Transverse colon (tissue), 4 donors: ENCODE results near the gene TADA2B. TPM values are rescaled to one million over a fixed set of nuclear protein-coding genes. Genes with fewer than 3 reads are reported as not detected.

ENCODE experiments used
- DNase-seq: peaks from one replicate; pipeline ENCODE4 v3.0.0-alpha.2; 2019
- H3K27ac ChIP-seq, 4 donors: fragments of 200-600 bp; sonication (generic); 2 replicates each; pipeline ENCODE4 v1.5.1; 2016 to 2018; ENCODE audit warnings: inconsistent platforms in 4 of 4
- H3K27me3 ChIP-seq: fragments of 200-600 bp; sonication (generic); 2 replicates; pipeline ENCODE4 v1.5.1; 2017; ENCODE audit warnings: inconsistent platforms
- H3K36me3 ChIP-seq, 4 donors: fragments of 200-600 bp; sonication (generic); 2 replicates each; pipeline ENCODE4 v1.5.1; 2017 to 2019; ENCODE audit warnings: inconsistent platforms in 4 of 4
- H3K4me1 ChIP-seq, 4 donors: fragments of 200-600 bp; sonication (generic); 2 replicates each; pipeline ENCODE4 v1.5.1; 2017 to 2020; ENCODE audit warnings: inconsistent platforms in 4 of 4
- H3K4me3 ChIP-seq, 4 donors: fragments of 200-600 bp; sonication (generic); 1 replicate in 1 of 4; 2 replicates in 3 of 4; pipeline versions ENCODE4 v1.5.1 to v1.6.1; 2017 to 2019; ENCODE audit warnings: inconsistent platforms in 4 of 4
- H3K9me3 ChIP-seq, 2 donors: fragments of 200-600 bp; sonication (generic); 2 replicates each; pipeline ENCODE4 v1.5.1; 2017 to 2019; ENCODE audit warnings: inconsistent platforms in 2 of 2
- CTCF ChIP-seq, 5 experiments: fragments of 200-600 bp in 3 of 5; fragments of 450-650 bp in 2 of 5; sonication (generic) in 3 of 5; IDR thresholded peaks; 1 replicate in 2 of 5; 2 replicates in 3 of 5; pipeline ENCODE4 v1.5.1; 2016 to 2017; ENCODE audit warnings: antibody characterized with exemption in 5 of 5, inconsistent platforms in 3 of 5, mild to moderate bottlenecking in 2 of 5, moderate library complexity in 1 of 5
- EP300 ChIP-seq: sonication (generic); formaldehyde crosslinking; IDR thresholded peaks from one replicate; pipeline ENCODE4 v1.6.1; 2017; ENCODE audit warnings: antibody characterized with exemption, low read depth
- POLR2A ChIP-seq: fragments of 450-650 bp; IDR thresholded peaks from one replicate; pipeline ENCODE4 v1.6.1; 2016; ENCODE audit warnings: antibody characterized with exemption, mild to moderate bottlenecking, moderate library complexity
- POLR2AphosphoS5 ChIP-seq, 3 donors: sonication (generic); formaldehyde crosslinking; IDR thresholded peaks; one replicate each; pipeline ENCODE4 v1.6.1; 2016; ENCODE audit warnings: antibody characterized with exemption in 3 of 3
- WGBS, 2 donors: methylation state at CpG; one replicate each; pipeline ENCODE4 v1.1.5; 2018; ENCODE audit warnings: low coverage in 1 of 2; 5-methylcytosine and 5-hydroxymethylcytosine counted together
- in situ Hi-C, 4 donors: fragments of 200-750 bp; cut with MboI; loops; one replicate each; pipeline versions ENCODE4 v1.15.0 to v1.15.1; 2017; ENCODE audit warnings: low sequenced_read_pairs in 3 of 4, low pct_ligation_motif_present in 1 of 4, low pct_unique_long_range_greater_than_20kb in 1 of 4
- intact Hi-C: fragments of 100-400 bp; cut with DNase I; formaldehyde crosslinking; loops from one replicate; pipeline ENCODE4 v1.15.1; 2023; ENCODE audit warnings: low total_unique reads
- total RNA-seq, 4 donors: library from RNA; depleted of rRNA; stranded (reverse); fragments of >200 nt; gene quantifications; one replicate each; pipeline ENCODE4 v1.1.0, GENCODE V29; 2016

The TADA2B gene
- total RNA-seq, 4 donors from 2014 or later: 18.7 to 31.8 (median 27.4) TPM

GRCh38 chr4:7014815-7015214 lies 28.4 kb upstream of the TADA2B start:
- intact Hi-C loops (no loop called here), in situ Hi-C loops (no loop called here)
- peaks cover 0 to 38% (median 16%) of the 10 kb centered on the region in 4 donors for H3K36me3 ChIP-seq
- no peak overlapping the region for H3K4me3 ChIP-seq
- no peak for DNase-seq
- 60 to 97% methylated on average over 1 to 12 of the region's 12 CpGs for WGBS, 2 donors
- H3K4me1 ChIP-seq: no peaks in the 10 kb centered on the region
- TF ChIP-seq CTCF (IDR thresholded peaks at IDR 0.05) (no peak), EP300 (no peak), POLR2AphosphoS5 (IDR thresholded peaks at IDR 0.05) (no peak), POLR2A (no peak)
- no peaks in the 10 kb centered on the region for H3K9me3 ChIP-seq
- no peaks in the 10 kb centered on the region for H3K27me3 ChIP-seq
- H3K27ac ChIP-seq: no peak overlapping the region

- no peaks in the 10 kb centered on the region for H3K4me1 ChIP-seq
- no peaks in the 10 kb centered on the region for H3K27me3 ChIP-seq
- TF ChIP-seq POLR2AphosphoS5 (IDR thresholded peaks at IDR 0.05) (no peak), CTCF (IDR thresholded peaks at IDR 0.05) (no peak), POLR2A (no peak), EP300 (no peak)
- no peak for DNase-seq
- in situ Hi-C loops (no loop called here), intact Hi-C loops (no loop called here)
- no peak overlapping the region for H3K27ac ChIP-seq
- no peaks in the 10 kb centered on the region for H3K9me3 ChIP-seq
- 93 to 100% methylated on average over 5 to 12 of the region's 12 CpGs for WGBS, 2 donors
- H3K4me3 ChIP-seq: no peak overlapping the region
- H3K36me3 ChIP-seq: peaks cover 0 to 33% (median 16%) of the 10 kb centered on the region in 4 donors
These were observed 27.7 kb upstream of the TADA2B start for GRCh38 chr4:7015383-7016035.

- H3K4me3 ChIP-seq: no peak overlapping the region
- 75% methylated on average over 11 of the region's 11 CpGs; no CpG with 5 or more reads in 1 of the 2 donors for WGBS, 2 donors
- in situ Hi-C loops: no loop called here
- TF ChIP-seq POLR2AphosphoS5 (IDR thresholded peaks at IDR 0.05): no peak
- no peak for TF ChIP-seq CTCF (IDR thresholded peaks at IDR 0.05)
- no peak for TF ChIP-seq EP300
- no peaks in the 10 kb centered on the region for H3K27me3 ChIP-seq
- H3K27ac ChIP-seq: no peak overlapping the region
- no peaks in the 10 kb centered on the region for H3K4me1 ChIP-seq
- no peaks in the 10 kb centered on the region for H3K9me3 ChIP-seq
- peaks cover 0 to 33% (median 14%) of the 10 kb centered on the region in 4 donors for H3K36me3 ChIP-seq
- intact Hi-C loops: no loop called here
- no peak for DNase-seq
These were observed 27.1 kb upstream of the TADA2B start for GRCh38 chr4:7016086-7016485.

- H3K4me1 ChIP-seq: no peaks in the 10 kb centered on the region
- H3K4me3 ChIP-seq: no peak overlapping the region
- DNase-seq: no peak
- in situ Hi-C loops: no loop called here
- no peak overlapping the region for H3K27ac ChIP-seq
- no peak for TF ChIP-seq POLR2AphosphoS5 (IDR thresholded peaks at IDR 0.05)
- TF ChIP-seq POLR2A: no peak
- TF ChIP-seq EP300: no peak
- no peak for TF ChIP-seq CTCF (IDR thresholded peaks at IDR 0.05)
- H3K36me3 ChIP-seq: peaks cover 0 to 30% (median 12%) of the 10 kb centered on the region in 4 donors
- WGBS, 2 donors: 89 to 91% methylated on average over 6 of the region's 6 CpGs
- H3K27me3 ChIP-seq: no peaks in the 10 kb centered on the region
- no peaks in the 10 kb centered on the region for H3K9me3 ChIP-seq
- intact Hi-C loops: no loop called here
These were observed 26.7 kb upstream of the TADA2B start for GRCh38 chr4:7016512-7016911.
